GM12878 (cell line): Measurements from ENCODE around the gene NHLRC4. TPM values are rescaled to one million over a fixed set of nuclear protein-coding genes. Genes with fewer than 3 reads are reported as not detected.
A peak's percentile ranks its signal among the peaks of the same experiment; 100 is the strongest.

Experiments
- ATAC-seq: fragments of 200-7000 bp; cut with Tn5 transposase; 3 replicates; pipeline ENCODE4 v1.9.1; 2020; ENCODE audit warnings: mild to moderate bottlenecking, moderate library complexity
- BruUV-seq: library from RNA; stranded (reverse); fragments of 400-500 nt; replicated peaks from 2 replicates; lab custom pipeline; 2021; lab: Mats Ljungman, UMichigan
- CTCF ChIA-PET: fragments of 300-600 bp; sonication (Branson Sonifier 250); formaldehyde crosslinking; extraction: SDS; loops from one replicate; lab custom pipeline; 2021; ENCODE audit warnings: inconsistent platforms; lab: Yijun Ruan, JAX
- POLR2A ChIA-PET: fragments of 350-600 bp; formaldehyde crosslinking; extraction: SDS; loops from one replicate; lab custom pipeline; 2021; ENCODE audit warnings: inconsistent platforms; lab: Charles Lee
- RAD21 ChIA-PET: fragments of 300-600 bp; sonication (Branson Sonifier 250); formaldehyde crosslinking; loops from one replicate; lab custom pipeline; 2023; ENCODE audit warnings: antibody characterized with exemption; ENCODE audit not compliant: unreplicated experiment; lab: Charles Lee
- SMC1A ChIA-PET: fragments of 300-600 bp; sonication (Branson Sonifier 250); formaldehyde crosslinking; loops from one replicate; lab custom pipeline; 2023; ENCODE audit not compliant: unreplicated experiment, uncharacterized antibody; lab: Charles Lee
- DNase-seq: peaks from one replicate; pipeline ENCODE4 v3.0.0-alpha.2; 2011; ENCODE audit warnings: low read depth, low spot score
- FAIRE-seq: peaks from 3 replicates; lab custom pipeline; 2011; peaks lifted over from hg19 to GRCh38; lab: Jason Lieb, UNC
- H2AFZ ChIP-seq: 2 replicates; pipeline ENCODE4 v1.6.0; 2011; ENCODE audit warnings: low read depth, low read length, control low read depth; ENCODE audit not compliant: control insufficient read depth
- H3K27ac ChIP-seq: 2 replicates; pipeline ENCODE4 v1.5.1; 2011; ENCODE audit warnings: control low read depth; ENCODE audit not compliant: control insufficient read depth, insufficient read depth
- H3K27me3 ChIP-seq, 2 experiments: replicated peaks in 1 of 2; 2 replicates each; pipeline versions ENCODE4 v1.6.0 to v1.6.1; 2011; ENCODE audit warnings: low read length in 1 of 2; ENCODE audit not compliant: control insufficient read depth in 2 of 2, insufficient read depth in 2 of 2
- H3K36me3 ChIP-seq, 2 experiments: 2 replicates each; pipeline ENCODE4 v1.5.1; 2011; ENCODE audit warnings: low read length in 1 of 2; ENCODE audit not compliant: control insufficient read depth in 2 of 2, insufficient read depth in 2 of 2
- H3K4me1 ChIP-seq: 2 replicates; pipeline ENCODE4 v1.6.1; 2011; ENCODE audit warnings: mild to moderate bottlenecking, low read length, moderate library complexity, mixed read lengths; ENCODE audit not compliant: control insufficient read depth, insufficient read depth
- H3K4me2 ChIP-seq: 2 replicates; pipeline ENCODE4 v1.6.0; 2011; ENCODE audit warnings: control low read depth; ENCODE audit not compliant: control insufficient read depth, insufficient read depth
- H3K4me3 ChIP-seq: fragments of 200-600 bp; sonication (generic); 2 replicates; pipeline ENCODE4 v1.5.1; 2016
- H3K79me2 ChIP-seq: 2 replicates; pipeline ENCODE4 v1.6.0; 2011; ENCODE audit warnings: low read length; ENCODE audit not compliant: control insufficient read depth, insufficient read depth
- H3K9ac ChIP-seq: 2 replicates; pipeline ENCODE4 v1.8.0; 2011; ENCODE audit warnings: low read length, control low read depth, mixed read lengths; ENCODE audit not compliant: control insufficient read depth, insufficient read depth
- H3K9me3 ChIP-seq: replicated peaks from 3 replicates; pipeline ENCODE4 v1.5.1; 2011; ENCODE audit warnings: mild to moderate bottlenecking, low read length; ENCODE audit not compliant: control insufficient read depth, insufficient read depth
- H4K20me1 ChIP-seq: 2 replicates; pipeline ENCODE4 v1.6.0; 2011; ENCODE audit not compliant: control insufficient read depth, insufficient read depth
- CBX3 ChIP-seq: fragments of 200-600 bp; sonication (generic); IDR thresholded peaks from 2 replicates; pipeline ENCODE4 v1.6.1; 2016; ENCODE audit warnings: low read depth, borderline replicate concordance
- TCF3 ChIP-seq: IDR thresholded peaks from 2 replicates; pipeline ENCODE4 v1.6.1; 2012; ENCODE audit warnings: low read depth, mild to moderate bottlenecking, low read length, borderline replicate concordance; ENCODE audit not compliant: insufficient read depth
- WGBS: methylation state at CpG from one replicate; pipeline ENCODE4 v1.1.6; 2016; ENCODE audit warnings: low lambda C conversion rate; ENCODE audit not compliant: insufficient replicate concordance, insufficient coverage; ENCODE audit errors: missing lambda C conversion rate; 5-methylcytosine and 5-hydroxymethylcytosine counted together
- in situ Hi-C: fragments of 300-500 bp; cut with MboI; formaldehyde crosslinking; loops from 9 replicates; pipeline ENCODE4 v1.14.3; 2018; ENCODE audit warnings: mixed read lengths
- intact Hi-C: fragments of 100-400 bp; cut with micrococcal nuclease; formaldehyde crosslinking; loops from one replicate; pipeline ENCODE4 v1.14.2; 2022; ENCODE audit not compliant: unreplicated experiment
- polyA plus RNA-seq, 11 experiments: library from polyadenylated mRNA; depleted of rRNA in 4 of 11; unstranded in 6 of 11; stranded (reverse) in 5 of 11; fragments of >200 nt; fragmentation: Nextera tagmentation in 4 of 11; fragmentation: Illumina TruSeq in 1 of 11; extraction: Ambion mirVana in 4 of 11; extraction: Trizol in 1 of 11; gene quantifications; 1 replicate in 1 of 11; 2 replicates in 10 of 11; pipeline versions ENCODE4 v1.2.1 to v1.2.3, GENCODE V29; 2011 to 2016; ENCODE audit warnings: inconsistent platforms in 2 of 11, missing spikeins in 2 of 11, low read depth in 1 of 11
- total RNA-seq, 4 experiments: library from RNA; depleted of rRNA in 3 of 4; stranded (reverse); fragments of >200 nt in 3 of 4; fragmentation: Illumina TruSeq in 1 of 4; extraction: Trizol in 1 of 4; gene quantifications; 2 replicates each; pipeline versions ENCODE4 v1.2.1 to v1.2.3, GENCODE V29; 2013 to 2021
- TF ChIP-seq, protein P1 (sequence below): fragments of 150-350 bp; IDR thresholded peaks from 2 replicates; pipeline ENCODE4 v1.6.1; 2016; ENCODE audit warnings: low read depth, low read length
- TF ChIP-seq, protein P2 (sequence below): IDR thresholded peaks from 2 replicates; pipeline ENCODE4 v1.6.1; 2011; ENCODE audit warnings: borderline replicate concordance, low read depth, mild to moderate bottlenecking, moderate library complexity, low read length; ENCODE audit not compliant: insufficient read depth, poor library complexity, severe bottlenecking
- TF ChIP-seq, protein P3 (sequence below): IDR thresholded peaks from 2 replicates; pipeline ENCODE4 v1.6.1; 2011; ENCODE audit warnings: mild to moderate bottlenecking, low read depth, low read length, moderate library complexity; ENCODE audit not compliant: insufficient replicate concordance
- TF ChIP-seq, protein P4 (sequence below): fragments of 450-650 bp; IDR thresholded peaks from 2 replicates; pipeline ENCODE4 v1.6.1; 2017; ENCODE audit warnings: mild to moderate bottlenecking, moderate library complexity

NHLRC4 gene
- total and polyA plus RNA-seq, 10 of the 15 experiments (the other 5 are each of a cell fraction or from before 2014, with no cell fraction given) = 0.07 to 1.1 (median 0.57) TPM; not detected in 3

DNA sequence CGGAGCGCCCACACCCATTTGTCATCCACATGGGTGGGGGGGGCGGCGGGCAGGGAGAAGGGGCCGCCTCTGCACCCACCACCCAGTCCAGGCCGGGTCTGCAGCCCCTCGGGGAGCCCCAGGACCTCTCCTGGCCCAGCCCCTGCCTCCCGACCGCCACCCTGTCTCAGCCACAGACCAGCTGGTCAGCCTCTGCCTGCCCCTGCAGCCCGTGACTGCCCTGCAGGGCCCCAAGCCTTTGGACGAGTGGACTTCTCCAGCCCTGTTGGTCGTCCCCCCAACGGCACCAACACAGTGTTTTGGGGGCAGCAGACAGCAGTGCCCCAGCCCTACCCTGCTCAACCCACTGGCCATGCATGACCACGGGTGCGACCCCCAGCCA, 5.4 kb upstream of the NHLRC4 start (continued):
- TF ChIP-seq, protein P1, sequence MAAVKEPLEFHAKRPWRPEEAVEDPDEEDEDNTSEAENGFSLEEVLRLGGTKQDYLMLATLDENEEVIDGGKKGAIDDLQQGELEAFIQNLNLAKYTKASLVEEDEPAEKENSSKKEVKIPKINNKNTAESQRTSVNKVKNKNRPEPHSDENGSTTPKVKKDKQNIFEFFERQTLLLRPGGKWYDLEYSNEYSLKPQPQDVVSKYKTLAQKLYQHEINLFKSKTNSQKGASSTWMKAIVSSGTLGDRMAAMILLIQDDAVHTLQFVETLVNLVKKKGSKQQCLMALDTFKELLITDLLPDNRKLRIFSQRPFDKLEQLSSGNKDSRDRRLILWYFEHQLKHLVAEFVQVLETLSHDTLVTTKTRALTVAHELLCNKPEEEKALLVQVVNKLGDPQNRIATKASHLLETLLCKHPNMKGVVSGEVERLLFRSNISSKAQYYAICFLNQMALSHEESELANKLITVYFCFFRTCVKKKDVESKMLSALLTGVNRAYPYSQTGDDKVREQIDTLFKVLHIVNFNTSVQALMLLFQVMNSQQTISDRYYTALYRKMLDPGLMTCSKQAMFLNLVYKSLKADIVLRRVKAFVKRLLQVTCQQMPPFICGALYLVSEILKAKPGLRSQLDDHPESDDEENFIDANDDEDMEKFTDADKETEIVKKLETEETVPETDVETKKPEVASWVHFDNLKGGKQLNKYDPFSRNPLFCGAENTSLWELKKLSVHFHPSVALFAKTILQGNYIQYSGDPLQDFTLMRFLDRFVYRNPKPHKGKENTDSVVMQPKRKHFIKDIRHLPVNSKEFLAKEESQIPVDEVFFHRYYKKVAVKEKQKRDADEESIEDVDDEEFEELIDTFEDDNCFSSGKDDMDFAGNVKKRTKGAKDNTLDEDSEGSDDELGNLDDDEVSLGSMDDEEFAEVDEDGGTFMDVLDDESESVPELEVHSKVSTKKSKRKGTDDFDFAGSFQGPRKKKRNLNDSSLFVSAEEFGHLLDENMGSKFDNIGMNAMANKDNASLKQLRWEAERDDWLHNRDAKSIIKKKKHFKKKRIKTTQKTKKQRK = no peak

DNA sequence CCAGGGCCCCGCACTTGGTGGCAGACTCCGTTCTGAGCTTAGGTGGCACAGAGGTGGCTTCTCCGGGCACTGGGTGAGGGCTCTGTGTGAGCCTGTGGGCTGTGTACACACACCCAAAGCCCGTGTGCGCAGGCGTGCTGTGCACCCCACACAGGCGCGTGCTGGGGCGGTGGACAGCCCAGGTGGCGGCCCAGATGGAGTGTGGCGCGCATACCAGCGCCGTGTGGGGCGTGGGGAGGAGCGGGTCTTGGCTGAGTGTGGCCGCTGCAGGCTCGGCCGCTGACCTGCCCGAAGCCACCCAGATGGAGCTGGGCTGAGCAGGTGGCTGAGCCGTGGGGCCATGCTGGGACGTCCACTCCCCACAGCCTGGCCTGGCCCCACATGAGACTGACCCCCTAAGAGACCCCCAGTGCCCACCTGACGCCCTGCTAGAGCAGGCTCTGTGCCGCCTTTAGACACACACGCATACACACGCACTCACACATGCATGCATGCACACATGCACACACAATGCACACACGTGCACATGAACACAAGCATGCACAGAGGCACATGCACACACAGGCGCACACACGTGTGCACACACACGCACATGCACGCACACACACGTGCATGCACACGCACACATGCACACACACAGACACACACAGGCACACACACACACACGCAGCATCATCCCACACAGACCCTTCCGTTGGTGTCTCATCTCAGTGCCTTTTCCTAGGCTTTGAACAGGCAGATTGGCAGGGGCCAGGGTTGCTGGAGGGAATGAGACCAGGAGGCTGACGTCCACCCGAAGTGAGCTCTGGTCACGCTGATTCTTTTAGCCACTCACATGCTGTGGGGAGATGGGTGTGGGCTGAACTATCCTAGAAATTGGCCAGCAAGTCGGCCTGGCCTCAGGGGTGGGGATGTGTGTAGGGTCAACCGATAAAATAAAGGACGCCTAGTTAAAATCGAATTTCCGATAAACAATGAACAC, 4.6 kb upstream of the NHLRC4 start:
- peaks cover 9% of the 10 kb centered on the region for H3K4me1 ChIP-seq
- no peak overlapping the region for H2AFZ ChIP-seq
- H3K27me3 ChIP-seq = peaks cover 4 to 9% of the 10 kb centered on the region in 2 experiments; a peak in 3 of 4 replicates
- no peak for ATAC-seq
- no peak overlapping the region for H3K4me2 ChIP-seq
- H3K9me3 ChIP-seq = no peaks in the 10 kb centered on the region
- no peak for DNase-seq
- POLR2A ChIA-PET = no interaction called here
- SMC1A ChIA-PET = no interaction called here
- no peak overlapping the region for H3K4me3 ChIP-seq
- H3K27ac ChIP-seq = no peak overlapping the region
- WGBS = 76% methylated on average over 33 of the region's 43 CpGs
- in situ Hi-C loops = no loop called here
- RAD21 ChIA-PET = no interaction called here
- CTCF ChIA-PET = no interaction called here
- FAIRE-seq = no peak
- no TSS peak for BruUV-seq
- H3K9ac ChIP-seq = no peak overlapping the region
- H4K20me1 ChIP-seq = no peaks in the 10 kb centered on the region
- intact Hi-C loops = no loop called here
- H3K79me2 ChIP-seq = no peaks in the 10 kb centered on the region
- H3K36me3 ChIP-seq = no peaks in the 10 kb centered on the region
- no peak for TF ChIP-seq CBX3
- 0 out of 2 replicates have a peak, but pooled peaks have one; percentile 22 for TF ChIP-seq TCF3
- TF ChIP-seq, protein P2, sequence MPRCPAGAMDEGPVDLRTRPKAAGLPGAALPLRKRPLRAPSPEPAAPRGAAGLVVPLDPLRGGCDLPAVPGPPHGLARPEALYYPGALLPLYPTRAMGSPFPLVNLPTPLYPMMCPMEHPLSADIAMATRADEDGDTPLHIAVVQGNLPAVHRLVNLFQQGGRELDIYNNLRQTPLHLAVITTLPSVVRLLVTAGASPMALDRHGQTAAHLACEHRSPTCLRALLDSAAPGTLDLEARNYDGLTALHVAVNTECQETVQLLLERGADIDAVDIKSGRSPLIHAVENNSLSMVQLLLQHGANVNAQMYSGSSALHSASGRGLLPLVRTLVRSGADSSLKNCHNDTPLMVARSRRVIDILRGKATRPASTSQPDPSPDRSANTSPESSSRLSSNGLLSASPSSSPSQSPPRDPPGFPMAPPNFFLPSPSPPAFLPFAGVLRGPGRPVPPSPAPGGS = peak; percentile 94
- TF ChIP-seq, protein P3, sequence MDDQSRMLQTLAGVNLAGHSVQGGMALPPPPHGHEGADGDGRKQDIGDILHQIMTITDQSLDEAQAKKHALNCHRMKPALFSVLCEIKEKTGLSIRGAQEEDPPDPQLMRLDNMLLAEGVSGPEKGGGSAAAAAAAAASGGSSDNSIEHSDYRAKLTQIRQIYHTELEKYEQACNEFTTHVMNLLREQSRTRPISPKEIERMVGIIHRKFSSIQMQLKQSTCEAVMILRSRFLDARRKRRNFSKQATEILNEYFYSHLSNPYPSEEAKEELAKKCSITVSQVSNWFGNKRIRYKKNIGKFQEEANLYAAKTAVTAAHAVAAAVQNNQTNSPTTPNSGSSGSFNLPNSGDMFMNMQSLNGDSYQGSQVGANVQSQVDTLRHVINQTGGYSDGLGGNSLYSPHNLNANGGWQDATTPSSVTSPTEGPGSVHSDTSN = peak; percentile 50
- TF ChIP-seq, protein P4, sequence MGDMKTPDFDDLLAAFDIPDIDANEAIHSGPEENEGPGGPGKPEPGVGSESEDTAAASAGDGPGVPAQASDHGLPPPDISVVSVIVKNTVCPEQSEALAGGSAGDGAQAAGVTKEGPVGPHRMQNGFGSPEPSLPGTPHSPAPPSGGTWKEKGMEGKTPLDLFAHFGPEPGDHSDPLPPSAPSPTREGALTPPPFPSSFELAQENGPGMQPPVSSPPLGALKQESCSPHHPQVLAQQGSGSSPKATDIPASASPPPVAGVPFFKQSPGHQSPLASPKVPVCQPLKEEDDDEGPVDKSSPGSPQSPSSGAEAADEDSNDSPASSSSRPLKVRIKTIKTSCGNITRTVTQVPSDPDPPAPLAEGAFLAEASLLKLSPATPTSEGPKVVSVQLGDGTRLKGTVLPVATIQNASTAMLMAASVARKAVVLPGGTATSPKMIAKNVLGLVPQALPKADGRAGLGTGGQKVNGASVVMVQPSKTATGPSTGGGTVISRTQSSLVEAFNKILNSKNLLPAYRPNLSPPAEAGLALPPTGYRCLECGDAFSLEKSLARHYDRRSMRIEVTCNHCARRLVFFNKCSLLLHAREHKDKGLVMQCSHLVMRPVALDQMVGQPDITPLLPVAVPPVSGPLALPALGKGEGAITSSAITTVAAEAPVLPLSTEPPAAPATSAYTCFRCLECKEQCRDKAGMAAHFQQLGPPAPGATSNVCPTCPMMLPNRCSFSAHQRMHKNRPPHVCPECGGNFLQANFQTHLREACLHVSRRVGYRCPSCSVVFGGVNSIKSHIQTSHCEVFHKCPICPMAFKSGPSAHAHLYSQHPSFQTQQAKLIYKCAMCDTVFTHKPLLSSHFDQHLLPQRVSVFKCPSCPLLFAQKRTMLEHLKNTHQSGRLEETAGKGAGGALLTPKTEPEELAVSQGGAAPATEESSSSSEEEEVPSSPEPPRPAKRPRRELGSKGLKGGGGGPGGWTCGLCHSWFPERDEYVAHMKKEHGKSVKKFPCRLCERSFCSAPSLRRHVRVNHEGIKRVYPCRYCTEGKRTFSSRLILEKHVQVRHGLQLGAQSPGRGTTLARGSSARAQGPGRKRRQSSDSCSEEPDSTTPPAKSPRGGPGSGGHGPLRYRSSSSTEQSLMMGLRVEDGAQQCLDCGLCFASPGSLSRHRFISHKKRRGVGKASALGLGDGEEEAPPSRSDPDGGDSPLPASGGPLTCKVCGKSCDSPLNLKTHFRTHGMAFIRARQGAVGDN = no peak
